K562 (cell line): ENCODE data around the gene CPED1. TPM values are rescaled to one million over a fixed set of nuclear protein-coding genes. Genes with fewer than 3 reads are reported as not detected.

Experiments
- ATAC-seq: fragments of 200-7000 bp; cut with Tn5 transposase; 3 replicates; pipeline ENCODE4 v1.9.1; 2020; ENCODE audit warnings: moderate library complexity
- BruUV-seq: library from RNA; stranded (reverse); fragments of 400-500 nt; replicated peaks from 2 replicates; lab custom pipeline; 2021; lab: Mats Ljungman, UMichigan
- CTCF ChIA-PET: fragments of 300-600 bp; formaldehyde crosslinking; extraction: SDS; loops from one replicate; lab custom pipeline; 2021; ENCODE audit warnings: low intra/inter-chr PET ratio; lab: Yijun Ruan, JAX
- POLR2A ChIA-PET: fragments of 300-600, 350-650 bp; sonication (Branson Sonifier 250); formaldehyde crosslinking; extraction: SDS; loops from one replicate; lab custom pipeline; 2021; ENCODE audit warnings: antibody characterized with exemption, inconsistent platforms; lab: Yijun Ruan, JAX
- DNase-seq, 4 experiments: peaks; one replicate each; pipeline versions ENCODE4 v3.0.0 to v3.0.0-alpha.2; 2011 to 2018; ENCODE audit warnings: low spot score in 3 of 4, mixed read lengths in 3 of 4; ENCODE audit errors: extremely low read depth in 1 of 4
- FAIRE-seq: peaks from 2 replicates; lab custom pipeline; 2011; peaks lifted over from hg19 to GRCh38; lab: Jason Lieb, UNC
- H2AFZ ChIP-seq: 2 replicates; pipeline ENCODE4 v1.6.0; 2011; ENCODE audit warnings: low read depth, low read length, control low read depth, inconsistent platforms
- H3K27ac ChIP-seq: fragments of 200-600 bp; 3 replicates; pipeline ENCODE4 v1.8.0; 2011; ENCODE audit warnings: low read depth, mild to moderate bottlenecking, control low read depth, inconsistent platforms, low read length, moderate library complexity, mixed read lengths; ENCODE audit errors: extremely low read depth
- H3K27me3 ChIP-seq, 2 experiments: fragments of 300-600 bp in 1 of 2; 2 replicates in 1 of 2; 3 replicates in 1 of 2; pipeline versions ENCODE4 v1.6.0 to v1.8.0; 2011; ENCODE audit warnings: inconsistent platforms in 2 of 2, low read length in 2 of 2, mild to moderate bottlenecking in 1 of 2, mixed read lengths in 1 of 2, moderate library complexity in 1 of 2; ENCODE audit not compliant: control insufficient read depth in 2 of 2, insufficient read depth in 2 of 2
- H3K36me3 ChIP-seq: fragments of 300-600 bp; 3 replicates; pipeline ENCODE4 v1.8.0; 2011; ENCODE audit warnings: mild to moderate bottlenecking, low read length, inconsistent platforms; ENCODE audit not compliant: control insufficient read depth, insufficient read depth
- H3K4me1 ChIP-seq, 2 experiments: fragments of 200-600 bp in 1 of 2; replicated peaks in 1 of 2; 2 replicates in 1 of 2; 3 replicates in 1 of 2; pipeline versions ENCODE4 v1.5.1 to v1.8.0; 2011; ENCODE audit warnings: inconsistent platforms in 2 of 2, low read length in 2 of 2, mild to moderate bottlenecking in 1 of 2, mixed read lengths in 1 of 2, moderate library complexity in 1 of 2; ENCODE audit not compliant: control insufficient read depth in 2 of 2, insufficient read depth in 2 of 2
- H3K4me2 ChIP-seq: 2 replicates; pipeline ENCODE4 v1.6.1; 2011; ENCODE audit warnings: low read length, control low read depth, inconsistent platforms, mixed read lengths; ENCODE audit not compliant: insufficient read depth
- H3K4me3 ChIP-seq: fragments of 200-600 bp; sonication (generic), shearing (Covaris generic); 2 replicates; pipeline ENCODE4 v1.5.1; 2016; ENCODE audit warnings: control low read depth, inconsistent platforms
- H3K79me2 ChIP-seq: fragments of 200-600 bp; 3 replicates; pipeline ENCODE4 v1.8.0; 2011; ENCODE audit warnings: low read length, inconsistent platforms; ENCODE audit not compliant: control insufficient read depth, insufficient read depth
- H3K9ac ChIP-seq, 2 experiments: 2 replicates each; pipeline versions ENCODE4 v1.6.0 to v1.6.1; 2011; ENCODE audit warnings: low read depth in 2 of 2, low read length in 2 of 2, control low read depth in 1 of 2, inconsistent platforms in 1 of 2, mild to moderate bottlenecking in 1 of 2, mixed read lengths in 1 of 2; ENCODE audit not compliant: insufficient read depth in 1 of 2
- H3K9me1 ChIP-seq: one replicate; pipeline ENCODE4 v1.6.0; 2011; ENCODE audit warnings: inconsistent platforms, mild to moderate bottlenecking, low read length, moderate library complexity; ENCODE audit not compliant: control insufficient read depth, insufficient read depth
- H3K9me3 ChIP-seq: replicated peaks from 2 replicates; pipeline ENCODE4 v1.5.1; 2011; ENCODE audit warnings: low read depth, low read length, inconsistent platforms; ENCODE audit not compliant: control insufficient read depth, insufficient read depth
- H4K20me1 ChIP-seq: replicated peaks from 2 replicates; pipeline ENCODE4 v1.6.1; 2011; ENCODE audit warnings: low read length, inconsistent platforms, mixed read lengths; ENCODE audit not compliant: control insufficient read depth, insufficient read depth
- ARID2 ChIP-seq: fragments of 450-650 bp; IDR thresholded peaks from 2 replicates; pipeline ENCODE4 v1.6.1; 2017; ENCODE audit warnings: antibody characterized with exemption, mild to moderate bottlenecking
- ARID4B ChIP-seq: sonication (generic); formaldehyde crosslinking; IDR thresholded peaks from 2 replicates; pipeline ENCODE4 v1.8.0; 2022; ENCODE audit warnings: mild to moderate bottlenecking, missing genetic modification reagents
- HMG20B ChIP-seq: fragments of 250-450 bp; sonication (Bioruptor Pico); IDR thresholded peaks from 2 replicates; pipeline ENCODE4 v1.5.0; 2021; ENCODE audit warnings: mild to moderate bottlenecking
- PHTF2 ChIP-seq: fragments of 250-450 bp; sonication (Bioruptor Pico); IDR thresholded peaks from 2 replicates; pipeline ENCODE4 v1.5.0; 2021; ENCODE audit warnings: mild to moderate bottlenecking
- POLR2G ChIP-seq: fragments of 200-400 bp; formaldehyde crosslinking; IDR thresholded peaks from 2 replicates; pipeline ENCODE4 v1.6.1; 2017; ENCODE audit warnings: low read depth, mild to moderate bottlenecking, antibody characterized with exemption, low read length, moderate library complexity
- ZNF280A ChIP-seq: fragments of 450-650 bp; IDR thresholded peaks from 2 replicates; pipeline ENCODE4 v1.6.1; 2018; ENCODE audit warnings: mild to moderate bottlenecking, low read depth; ENCODE audit not compliant: partially characterized antibody
- ZNF586 ChIP-seq: fragments of 450-650 bp; formaldehyde crosslinking; conservative IDR thresholded peaks from 2 replicates; pipeline ENCODE4 v1.4.0; 2020; ENCODE audit warnings: mild to moderate bottlenecking, moderate library complexity
- ZNF696 ChIP-seq: fragments of 250-450 bp; sonication (Bioruptor Pico); conservative IDR thresholded peaks from 2 replicates; pipeline ENCODE4 v1.4.0; 2020; ENCODE audit warnings: mild to moderate bottlenecking, moderate library complexity
- WGBS: fragments of 100-300 bp; shearing (Covaris generic); methylation state at CpG from one replicate; pipeline ENCODE4 v1.1.6; 2016; ENCODE audit warnings: low coverage, mixed read lengths; ENCODE audit not compliant: insufficient coverage; ENCODE audit errors: missing lambda C conversion rate; 5-methylcytosine and 5-hydroxymethylcytosine counted together
- in situ Hi-C: fragments of 300-500 bp; cut with MboI; formaldehyde crosslinking; loops from 4 replicates; pipeline ENCODE4 v1.15.0; 2018; ENCODE audit warnings: inconsistent platforms, mixed read lengths
- intact Hi-C: fragments of 100-400 bp; cut with micrococcal nuclease; formaldehyde crosslinking; loops from 2 replicates; pipeline ENCODE4 v1.14.2; 2022
- polyA plus RNA-seq, 8 experiments: library from polyadenylated mRNA; depleted of rRNA in 4 of 8; stranded (reverse) in 5 of 8; unstranded in 3 of 8; fragments of >200 nt; fragmentation: Nextera tagmentation in 2 of 8; fragmentation: Illumina TruSeq in 1 of 8; extraction: Ambion mirVana in 2 of 8; extraction: Trizol in 1 of 8; gene quantifications; 2 replicates each; pipeline versions ENCODE4 v1.2.1 to v1.2.3, GENCODE V29; 2011 to 2014; ENCODE audit warnings: inconsistent platforms in 1 of 8, missing spikeins in 1 of 8
- total RNA-seq, 7 experiments: library from RNA; depleted of rRNA in 6 of 7; stranded (reverse); fragments of >200 nt in 6 of 7; fragmentation: Illumina TruSeq in 2 of 7; extraction: Trizol in 2 of 7; gene quantifications; 2 replicates each; pipeline versions ENCODE4 v1.2.1 to v1.2.3, GENCODE V29; 2011 to 2021; ENCODE audit warnings: low replicate concordance in 1 of 7

Gene CPED1
- total and polyA plus RNA-seq, 9 of the 15 experiments (the other 6 are each of a cell fraction or from before 2014, with no cell fraction given): 195 to 393 (median 290) TPM

- intact Hi-C loops: no loop called here
- H3K9ac ChIP-seq: no peak overlapping the region
- H2AFZ ChIP-seq: no peak overlapping the region
- peaks cover 16% of the 10 kb centered on the region for H3K9me3 ChIP-seq
- H3K79me2 ChIP-seq: no peaks in the 10 kb centered on the region
- ATAC-seq (peak; percentile 47), DNase-seq (no peak), FAIRE-seq (no peak)
- in situ Hi-C loops: no loop called here
- H3K27me3 ChIP-seq: no peaks in the 10 kb centered on the region
- no peak overlapping the region for H3K4me2 ChIP-seq
- H3K27ac ChIP-seq: no peak overlapping the region; the same call in 2 of the 3 replicates
- H3K36me3 ChIP-seq: peaks cover 78% of the 10 kb centered on the region
- BruUV-seq: no TSS peak
- H3K4me3 ChIP-seq: no peak overlapping the region
- POLR2A ChIA-PET: no interaction called here
- no peaks in the 10 kb centered on the region for H4K20me1 ChIP-seq
- CTCF ChIA-PET: no interaction called here
- no peaks in the 10 kb centered on the region for H3K9me1 ChIP-seq
- WGBS: 86% methylated on average over 6 of the region's 6 CpGs
- no peaks in the 10 kb centered on the region for H3K4me1 ChIP-seq
- no peak for TF ChIP-seq ARID4B
- TF ChIP-seq ZNF586 (CRISPR knock-in tag): no peak
- TF ChIP-seq HMG20B (CRISPR knock-in tag): no peak
- TF ChIP-seq ZNF280A: no peak
- no peak for TF ChIP-seq ZNF696 (CRISPR knock-in tag)
- no peak for TF ChIP-seq PHTF2 (CRISPR knock-in tag)
- peak; percentile 27; the same call in 1 of the 2 replicates for TF ChIP-seq POLR2G
- no peak for TF ChIP-seq ARID2
These were observed 298.5 kb downstream of the CPED1 start for GRCh38 chr7:121286742-121287734.
